ENCODE data around the gene SLC9C2.
"Not testable (repeated sequence)": the region's sequence is repeated elsewhere in the genome, so short reads cannot be mapped to it uniquely, and the experiment has no call there.

DNA sequence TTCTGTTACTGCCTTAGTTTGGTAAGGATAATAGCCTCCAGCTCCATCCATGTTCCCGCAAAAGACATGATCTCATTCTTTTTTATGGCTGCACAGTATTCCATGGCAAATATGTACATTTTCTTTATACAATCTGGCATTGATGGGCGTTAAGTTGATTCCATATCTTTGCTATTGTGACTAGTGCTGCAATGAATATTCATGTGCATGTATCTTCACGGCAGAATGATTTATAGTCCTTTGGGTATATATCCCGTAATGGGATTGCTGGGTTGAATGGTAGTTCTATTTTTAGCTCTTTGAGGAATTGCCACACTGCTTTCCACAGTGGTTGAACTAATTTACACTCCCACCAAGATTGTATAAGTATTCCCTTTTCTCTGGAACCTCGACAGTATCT is 11.7 kb downstream of the SLC9C2 start:
- TF ChIP-seq, protein P1, sequence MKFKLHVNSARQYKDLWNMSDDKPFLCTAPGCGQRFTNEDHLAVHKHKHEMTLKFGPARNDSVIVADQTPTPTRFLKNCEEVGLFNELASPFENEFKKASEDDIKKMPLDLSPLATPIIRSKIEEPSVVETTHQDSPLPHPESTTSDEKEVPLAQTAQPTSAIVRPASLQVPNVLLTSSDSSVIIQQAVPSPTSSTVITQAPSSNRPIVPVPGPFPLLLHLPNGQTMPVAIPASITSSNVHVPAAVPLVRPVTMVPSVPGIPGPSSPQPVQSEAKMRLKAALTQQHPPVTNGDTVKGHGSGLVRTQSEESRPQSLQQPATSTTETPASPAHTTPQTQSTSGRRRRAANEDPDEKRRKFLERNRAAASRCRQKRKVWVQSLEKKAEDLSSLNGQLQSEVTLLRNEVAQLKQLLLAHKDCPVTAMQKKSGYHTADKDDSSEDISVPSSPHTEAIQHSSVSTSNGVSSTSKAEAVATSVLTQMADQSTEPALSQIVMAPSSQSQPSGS (CRISPR knock-in tag; IDR thresholded peaks at IDR 0.05; ENCODE audit: borderline replicate concordance, low read depth), result not testable (repeated sequence)
- TF ChIP-seq CTCF (IDR thresholded peaks at IDR 0.05); MLX (CRISPR knock-in tag; IDR thresholded peaks at IDR 0.05); SP1 (CRISPR knock-in tag; conservative IDR thresholded peaks at IDR 0.05): not testable (repeated sequence)
- TF ChIP-seq, protein P2, sequence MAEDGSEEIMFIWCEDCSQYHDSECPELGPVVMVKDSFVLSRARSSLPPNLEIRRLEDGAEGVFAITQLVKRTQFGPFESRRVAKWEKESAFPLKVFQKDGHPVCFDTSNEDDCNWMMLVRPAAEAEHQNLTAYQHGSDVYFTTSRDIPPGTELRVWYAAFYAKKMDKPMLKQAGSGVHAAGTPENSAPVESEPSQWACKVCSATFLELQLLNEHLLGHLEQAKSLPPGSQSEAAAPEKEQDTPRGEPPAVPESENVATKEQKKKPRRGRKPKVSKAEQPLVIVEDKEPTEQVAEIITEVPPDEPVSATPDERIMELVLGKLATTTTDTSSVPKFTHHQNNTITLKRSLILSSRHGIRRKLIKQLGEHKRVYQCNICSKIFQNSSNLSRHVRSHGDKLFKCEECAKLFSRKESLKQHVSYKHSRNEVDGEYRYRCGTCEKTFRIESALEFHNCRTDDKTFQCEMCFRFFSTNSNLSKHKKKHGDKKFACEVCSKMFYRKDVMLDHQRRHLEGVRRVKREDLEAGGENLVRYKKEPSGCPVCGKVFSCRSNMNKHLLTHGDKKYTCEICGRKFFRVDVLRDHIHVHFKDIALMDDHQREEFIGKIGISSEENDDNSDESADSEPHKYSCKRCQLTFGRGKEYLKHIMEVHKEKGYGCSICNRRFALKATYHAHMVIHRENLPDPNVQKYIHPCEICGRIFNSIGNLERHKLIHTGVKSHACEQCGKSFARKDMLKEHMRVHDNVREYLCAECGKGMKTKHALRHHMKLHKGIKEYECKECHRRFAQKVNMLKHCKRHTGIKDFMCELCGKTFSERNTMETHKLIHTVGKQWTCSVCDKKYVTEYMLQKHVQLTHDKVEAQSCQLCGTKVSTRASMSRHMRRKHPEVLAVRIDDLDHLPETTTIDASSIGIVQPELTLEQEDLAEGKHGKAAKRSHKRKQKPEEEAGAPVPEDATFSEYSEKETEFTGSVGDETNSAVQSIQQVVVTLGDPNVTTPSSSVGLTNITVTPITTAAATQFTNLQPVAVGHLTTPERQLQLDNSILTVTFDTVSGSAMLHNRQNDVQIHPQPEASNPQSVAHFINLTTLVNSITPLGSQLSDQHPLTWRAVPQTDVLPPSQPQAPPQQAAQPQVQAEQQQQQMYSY (CRISPR knock-in tag; IDR thresholded peaks at IDR 0.05), result not testable (repeated sequence)
